Measurements from ENCODE around the gene KMT5B.

The KMT5B gene

GRCh38 chr11:68211546-68211945 is 1.6 kb downstream of the KMT5B start:
- Histone ChIP-seq H3K9me3 (ENCODE audit: control insufficient read depth, insufficient read depth, low read length) (no peaks in the 10 kb centered on the region), H3K9ac (ENCODE audit: low read depth, low read length) (peak overlapping the region; percentile 61; the same call in 1 of the 2 replicates), H3K36me3 (ENCODE audit: insufficient read depth, low read length) (no peaks in the 10 kb centered on the region), H3K4me1 (ENCODE audit: insufficient read depth, low read length) (peaks cover 5% of the 10 kb centered on the region; the same call in 1 of the 2 replicates)

- H3K36me3 ChIP-seq (ENCODE audit: insufficient read depth, low read length), result no peaks in the 10 kb centered on the region
- no peaks in the 10 kb centered on the region for H3K9me3 ChIP-seq (ENCODE audit: control insufficient read depth, insufficient read depth, low read length)
- peaks cover 16% of the 10 kb centered on the region for H3K4me1 ChIP-seq (ENCODE audit: insufficient read depth, low read length)
- H3K9ac ChIP-seq (ENCODE audit: low read depth, low read length), result no peak overlapping the region
Observed at GRCh38 chr11:68206211-68206610, 6.9 kb downstream of the KMT5B start.

GRCh38 chr11:68204402-68204801 is 8.7 kb downstream of the KMT5B start:
- peaks cover 25% of the 10 kb centered on the region for H3K4me1 ChIP-seq (ENCODE audit: insufficient read depth, low read length)
- H3K9ac ChIP-seq (ENCODE audit: low read depth, low read length), result no peak overlapping the region
- no peaks in the 10 kb centered on the region for H3K9me3 ChIP-seq (ENCODE audit: control insufficient read depth, insufficient read depth, low read length)
- no peaks in the 10 kb centered on the region for H3K36me3 ChIP-seq (ENCODE audit: insufficient read depth, low read length)

GRCh38 chr11:68202165-68202564 is 10.9 kb downstream of the KMT5B start:
- Histone ChIP-seq H3K9ac (ENCODE audit: low read depth, low read length) (no peak overlapping the region), H3K4me1 (ENCODE audit: insufficient read depth, low read length) (peaks cover 22% of the 10 kb centered on the region)

GRCh38 chr11:68201492-68201891 is 11.6 kb downstream of the KMT5B start:
- Histone ChIP-seq H3K4me1 (ENCODE audit: insufficient read depth, low read length) (peaks cover 22% of the 10 kb centered on the region), H3K9me3 (ENCODE audit: control insufficient read depth, insufficient read depth, low read length) (no peaks in the 10 kb centered on the region), H3K9ac (ENCODE audit: low read depth, low read length) (no peak overlapping the region), H3K36me3 (ENCODE audit: insufficient read depth, low read length) (no peaks in the 10 kb centered on the region)

More at GRCh38 chr11:68202165-68202564, 10.9 kb downstream of the KMT5B start:
- Histone ChIP-seq H3K36me3 (ENCODE audit: insufficient read depth, low read length) (no peaks in the 10 kb centered on the region), H3K9me3 (ENCODE audit: control insufficient read depth, insufficient read depth, low read length) (no peaks in the 10 kb centered on the region)

- H3K4me1 ChIP-seq (ENCODE audit: insufficient read depth, low read length), result peaks cover 22% of the 10 kb centered on the region
- H3K9me3 ChIP-seq (ENCODE audit: control insufficient read depth, insufficient read depth, low read length), result no peaks in the 10 kb centered on the region
- H3K36me3 ChIP-seq (ENCODE audit: insufficient read depth, low read length), result no peaks in the 10 kb centered on the region
- no peak overlapping the region for H3K9ac ChIP-seq (ENCODE audit: low read depth, low read length)
Observed at GRCh38 chr11:68200639-68201038, 12.5 kb downstream of the KMT5B start.

GRCh38 chr11:68199295-68199987 is 13.7 kb downstream of the KMT5B start:
- Histone ChIP-seq H3K4me1 (ENCODE audit: insufficient read depth, low read length) (peaks cover 22% of the 10 kb centered on the region), H3K9me3 (ENCODE audit: control insufficient read depth, insufficient read depth, low read length) (no peaks in the 10 kb centered on the region), H3K36me3 (ENCODE audit: insufficient read depth, low read length) (no peaks in the 10 kb centered on the region), H3K9ac (ENCODE audit: low read depth, low read length) (no peak overlapping the region)

- Histone ChIP-seq H3K9me3 (ENCODE audit: control insufficient read depth, insufficient read depth, low read length) (no peaks in the 10 kb centered on the region), H3K9ac (ENCODE audit: low read depth, low read length) (no peak overlapping the region), H3K4me1 (ENCODE audit: insufficient read depth, low read length) (peaks cover 16% of the 10 kb centered on the region), H3K36me3 (ENCODE audit: insufficient read depth, low read length) (no peaks in the 10 kb centered on the region)
Observed at GRCh38 chr11:68196219-68196618, 16.9 kb downstream of the KMT5B start.

GRCh38 chr11:68194675-68195294 is 18.3 kb downstream of the KMT5B start:
- Histone ChIP-seq H3K4me1 (ENCODE audit: insufficient read depth, low read length) (peaks cover 6% of the 10 kb centered on the region), H3K9ac (ENCODE audit: low read depth, low read length) (no peak overlapping the region), H3K9me3 (ENCODE audit: control insufficient read depth, insufficient read depth, low read length) (no peaks in the 10 kb centered on the region), H3K36me3 (ENCODE audit: insufficient read depth, low read length) (no peaks in the 10 kb centered on the region)

GRCh38 chr11:68193018-68193417 is 20.1 kb downstream of the KMT5B start:
- peaks cover 6% of the 10 kb centered on the region for H3K4me1 ChIP-seq (ENCODE audit: insufficient read depth, low read length)
- H3K9me3 ChIP-seq (ENCODE audit: control insufficient read depth, insufficient read depth, low read length), result no peaks in the 10 kb centered on the region
- no peak overlapping the region for H3K9ac ChIP-seq (ENCODE audit: low read depth, low read length)
- no peaks in the 10 kb centered on the region for H3K36me3 ChIP-seq (ENCODE audit: insufficient read depth, low read length)

GRCh38 chr11:68191661-68192579 is 21.2 kb downstream of the KMT5B start:
- peaks cover 6% of the 10 kb centered on the region for H3K4me1 ChIP-seq (ENCODE audit: insufficient read depth, low read length)
- peaks cover 4% of the 10 kb centered on the region; the same call in 1 of the 2 replicates for H3K36me3 ChIP-seq (ENCODE audit: insufficient read depth, low read length)
- no peaks in the 10 kb centered on the region for H3K9me3 ChIP-seq (ENCODE audit: control insufficient read depth, insufficient read depth, low read length)
- H3K9ac ChIP-seq (ENCODE audit: low read depth, low read length), result no peak overlapping the region

- Histone ChIP-seq H3K36me3 (ENCODE audit: insufficient read depth, low read length) (peaks cover 6% of the 10 kb centered on the region; the same call in 1 of the 2 replicates), H3K9ac (ENCODE audit: low read depth, low read length) (no peak overlapping the region), H3K4me1 (ENCODE audit: insufficient read depth, low read length) (peaks cover 13% of the 10 kb centered on the region), H3K9me3 (ENCODE audit: control insufficient read depth, insufficient read depth, low read length) (no peaks in the 10 kb centered on the region)
Observed at GRCh38 chr11:68189888-68190287, 23.2 kb downstream of the KMT5B start.

GRCh38 chr11:68189082-68189481 is 24.0 kb downstream of the KMT5B start:
- Histone ChIP-seq H3K9ac (ENCODE audit: low read depth, low read length) (no peak overlapping the region), H3K36me3 (ENCODE audit: insufficient read depth, low read length) (peaks cover 6% of the 10 kb centered on the region; the same call in 1 of the 2 replicates), H3K4me1 (ENCODE audit: insufficient read depth, low read length) (peaks cover 13% of the 10 kb centered on the region), H3K9me3 (ENCODE audit: control insufficient read depth, insufficient read depth, low read length) (no peaks in the 10 kb centered on the region)

- Histone ChIP-seq H3K9me3 (ENCODE audit: control insufficient read depth, insufficient read depth, low read length) (no peaks in the 10 kb centered on the region), H3K9ac (ENCODE audit: low read depth, low read length) (no peak overlapping the region), H3K36me3 (ENCODE audit: insufficient read depth, low read length) (peaks cover 6% of the 10 kb centered on the region; the same call in 1 of the 2 replicates), H3K4me1 (ENCODE audit: insufficient read depth, low read length) (peaks cover 8% of the 10 kb centered on the region; the same call in 1 of the 2 replicates)
Observed at GRCh38 chr11:68186061-68186460, 27.0 kb downstream of the KMT5B start.
